NCI-H526 (cell line): Measurements from ENCODE around the gene IRAG1.
"Not testable (repeated sequence)": the region's sequence is repeated elsewhere in the genome, so short reads cannot be mapped to it uniquely, and the experiment has no call there.

ENCODE experiments used
- DNase-seq, 2 experiments: peaks; one replicate each; lab custom pipeline; 2025; lab: John Stamatoyannopoulos, UW

The IRAG1 gene

DNA sequence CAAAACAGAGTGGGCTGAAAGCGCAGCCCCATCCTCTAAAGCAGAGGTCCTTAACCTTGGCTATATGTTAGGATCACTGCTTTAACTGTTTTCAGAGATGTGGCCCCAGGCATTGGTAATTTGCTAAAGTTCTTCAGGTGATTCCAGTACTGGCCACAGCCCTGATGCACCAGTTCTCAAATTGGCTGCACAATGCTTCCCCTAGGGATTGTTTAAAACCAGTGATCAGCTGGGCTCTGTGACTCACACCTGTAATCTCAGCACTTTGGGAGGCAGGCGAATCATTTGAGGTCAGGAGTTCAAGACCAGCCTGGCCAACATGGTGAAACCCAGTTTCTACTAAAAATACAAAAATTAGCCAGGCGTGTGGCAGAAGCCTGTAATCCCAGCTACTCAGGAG, 8.4 kb upstream of the IRAG1 start:
- no peak for DNase-seq

DNA sequence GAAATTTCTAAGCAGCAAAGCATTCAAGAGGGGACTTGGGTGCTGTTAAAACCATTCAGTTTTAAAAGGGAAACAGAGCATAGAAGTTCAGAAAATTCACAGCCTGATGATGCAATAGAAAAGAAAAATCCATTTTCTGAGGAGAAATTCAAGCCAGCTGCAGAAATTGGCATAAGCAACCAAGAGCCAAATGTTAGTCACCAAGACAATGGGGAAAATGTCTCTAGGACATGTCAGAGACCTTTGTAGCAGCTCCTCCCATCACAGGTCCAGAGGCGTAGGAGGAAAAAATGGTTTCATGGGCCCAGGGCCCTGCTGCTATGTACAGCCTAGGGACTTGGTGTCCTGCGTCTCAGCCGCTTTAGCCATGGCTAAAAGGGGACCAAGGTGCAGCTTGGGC, 5.5 kb upstream of the IRAG1 start:
- DNase-seq: no peak

GRCh38 chr11:10697323-10697620, 3.7 kb upstream of the IRAG1 start:
- no peak for DNase-seq

DNA sequence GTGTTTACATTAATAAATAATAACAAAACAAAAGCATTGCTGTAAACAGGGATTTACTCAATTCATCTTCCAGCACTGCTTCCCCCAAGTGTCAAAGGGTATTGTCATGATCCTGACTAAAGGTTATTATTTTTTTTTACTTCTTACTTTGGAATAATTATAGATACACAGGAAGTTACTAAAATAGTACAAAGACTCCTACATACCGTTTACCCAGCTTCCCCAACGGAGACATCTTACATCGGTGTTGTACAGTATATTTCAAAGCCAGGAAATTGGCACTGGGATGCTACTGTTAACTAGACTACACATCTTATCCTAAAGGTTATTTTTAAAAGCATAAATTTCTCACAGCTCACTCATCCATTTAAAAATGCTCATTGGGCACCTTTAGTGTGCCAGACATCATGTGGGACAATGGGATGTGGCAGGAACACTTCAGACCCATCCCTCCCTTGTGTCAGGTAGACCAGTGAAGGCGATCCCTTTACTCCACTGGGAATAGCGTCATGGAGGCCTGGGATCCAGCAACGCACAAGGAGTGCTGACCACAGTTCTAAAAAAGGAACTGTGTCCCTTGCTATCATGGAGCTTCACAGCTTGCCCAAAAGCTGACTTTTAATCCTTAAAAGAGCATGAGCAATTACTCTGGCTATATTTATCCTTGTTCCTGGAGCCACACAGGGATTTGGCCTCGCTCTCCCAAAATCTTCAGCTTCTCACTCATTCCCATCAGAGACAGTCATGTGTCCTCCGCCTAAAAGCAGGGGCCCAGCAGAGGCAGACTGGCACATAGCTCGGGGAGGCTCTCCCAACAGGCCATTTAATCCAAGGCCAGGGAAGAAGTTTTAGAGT, 3.1 kb upstream of the IRAG1 start:
- no peak for DNase-seq

GRCh38 chr11:10695833-10696232, 2.3 kb upstream of the IRAG1 start:
- DNase-seq: no peak

DNA sequence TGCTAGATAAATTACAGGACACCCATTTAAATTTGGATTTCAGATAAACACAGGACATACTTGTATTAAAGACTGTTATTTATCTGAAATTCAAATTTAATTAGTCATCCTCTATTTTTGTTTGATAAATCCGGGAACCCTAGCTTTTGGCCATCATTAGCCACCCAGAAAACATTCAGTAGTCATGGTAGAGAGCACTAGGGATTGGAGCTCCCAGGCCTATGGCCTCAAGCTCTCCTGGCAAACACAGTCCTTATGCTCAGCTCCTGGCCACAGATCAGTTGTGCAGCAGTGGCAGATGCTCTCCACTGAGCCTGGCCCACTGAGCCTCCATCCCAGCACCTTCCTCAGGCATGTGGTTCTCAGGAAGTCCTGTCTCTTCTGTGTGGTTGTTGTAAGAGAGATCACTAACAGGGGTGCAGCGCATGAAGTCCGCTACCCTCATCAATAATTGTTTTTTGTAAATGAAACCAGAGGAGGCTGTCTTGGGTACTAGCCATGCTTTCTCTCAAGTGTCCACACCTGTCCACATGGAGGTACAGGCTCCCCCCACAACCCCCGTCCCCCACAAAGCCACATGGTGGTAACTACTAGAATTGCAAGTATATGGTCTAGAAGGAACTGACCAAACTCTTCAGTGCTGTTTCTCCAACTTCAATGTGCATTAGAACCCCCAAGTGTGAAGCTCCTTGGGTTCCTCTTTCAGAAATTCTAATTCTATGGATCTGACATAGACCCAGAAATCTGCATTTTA, 1.1 kb upstream of the IRAG1 start:
- no peak for DNase-seq

DNA sequence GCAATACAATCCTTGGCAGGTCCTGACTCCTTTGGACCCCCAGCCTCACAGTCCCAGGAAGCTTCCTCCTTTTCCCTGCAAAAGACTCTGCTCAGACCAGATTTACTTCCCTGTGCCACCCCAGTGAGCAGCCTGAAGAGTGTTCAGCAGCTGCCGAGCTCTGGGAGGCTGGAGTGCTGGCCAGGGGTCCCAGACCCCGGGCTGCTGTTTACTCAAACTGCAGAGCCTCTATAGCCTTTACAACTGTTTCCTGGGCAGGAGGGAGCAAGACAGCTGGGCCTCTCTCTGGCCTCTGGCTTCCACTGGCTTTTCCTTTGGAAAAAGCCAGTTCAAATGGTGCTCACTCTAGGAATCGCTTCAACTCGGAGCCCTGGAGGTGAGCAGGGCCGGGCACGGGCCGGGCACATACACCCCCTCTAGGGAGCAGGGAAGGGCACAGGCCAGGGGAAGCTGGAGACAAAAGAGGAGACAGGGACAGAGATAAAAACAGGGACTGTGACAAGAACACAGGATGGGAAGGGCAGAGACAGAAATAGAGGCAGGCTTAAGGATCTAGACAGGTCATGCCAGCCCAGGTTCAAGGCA, 932 bp downstream of the IRAG1 start:
- DNase-seq: no peak

- DNase-seq: no peak
Measured at GRCh38 chr11:10688401-10688800, 5.2 kb downstream of the IRAG1 start.

- no peak for DNase-seq
Measured at GRCh38 chr11:10686311-10686710, 7.2 kb downstream of the IRAG1 start.

DNA sequence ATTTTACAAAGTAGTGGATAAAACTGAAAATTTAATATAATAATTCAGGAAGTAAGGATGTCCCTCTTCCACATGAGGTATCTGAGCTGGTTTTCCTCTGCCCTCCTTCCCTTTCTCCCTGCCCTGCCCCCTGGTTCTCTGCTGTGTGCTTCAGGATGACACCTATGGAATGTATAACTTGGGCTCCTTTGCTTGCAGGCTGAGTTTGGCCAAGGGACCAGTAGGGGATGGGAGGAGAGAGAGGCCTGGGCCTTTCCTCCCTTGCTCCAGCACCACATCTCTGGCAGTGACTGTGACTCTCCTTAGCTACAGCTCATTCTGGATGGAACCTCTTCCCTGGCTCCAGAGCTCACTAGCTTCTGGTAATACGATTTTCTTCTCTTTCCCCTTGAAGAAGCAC, 10.1 kb downstream of the IRAG1 start:
- no peak for DNase-seq

- no peak for DNase-seq
Measured at GRCh38 chr11:10680956-10681487, 12.5 kb downstream of the IRAG1 start.

DNA sequence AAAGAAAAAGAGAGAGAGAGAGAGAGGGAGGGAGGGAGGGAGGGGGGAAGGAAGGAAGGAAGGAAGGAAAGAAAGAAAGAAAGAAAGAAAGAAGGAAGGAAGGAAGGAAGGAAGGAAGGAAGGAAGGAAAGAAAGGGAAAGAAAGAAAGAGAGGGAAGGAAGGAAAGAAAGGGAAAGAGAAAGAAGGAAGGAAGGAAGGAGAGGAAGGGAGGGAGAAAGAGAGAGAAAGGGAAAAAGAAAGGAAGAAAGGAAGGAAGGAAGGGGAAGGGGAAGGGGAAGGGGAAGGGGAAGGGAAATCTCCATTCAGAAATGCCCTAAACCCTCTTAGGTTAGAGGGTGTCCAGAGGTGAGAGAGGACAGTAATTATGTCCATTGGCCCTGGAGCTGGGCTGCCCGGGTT, 13.3 kb downstream of the IRAG1 start:
- DNase-seq: not testable (repeated sequence)

DNA sequence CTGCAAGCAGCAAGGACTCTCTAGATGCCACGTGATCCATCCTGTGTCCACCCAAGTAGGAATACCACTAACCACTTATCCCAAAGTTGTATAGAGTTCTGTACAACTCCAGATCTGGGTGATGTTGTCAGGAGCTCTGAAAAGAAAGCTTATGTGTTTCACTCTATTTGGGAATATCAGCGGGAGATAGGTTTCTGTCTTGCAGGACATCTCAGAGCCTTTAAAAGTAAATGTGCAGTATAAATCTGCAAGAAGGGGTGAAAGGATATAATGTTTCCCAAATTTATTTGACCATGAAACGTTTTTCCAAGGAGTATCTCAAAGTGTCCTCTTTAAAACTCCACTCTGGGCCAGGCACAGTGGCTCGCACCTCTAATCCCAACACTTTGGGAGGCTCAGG, 13.9 kb downstream of the IRAG1 start:
- DNase-seq: no peak

DNA sequence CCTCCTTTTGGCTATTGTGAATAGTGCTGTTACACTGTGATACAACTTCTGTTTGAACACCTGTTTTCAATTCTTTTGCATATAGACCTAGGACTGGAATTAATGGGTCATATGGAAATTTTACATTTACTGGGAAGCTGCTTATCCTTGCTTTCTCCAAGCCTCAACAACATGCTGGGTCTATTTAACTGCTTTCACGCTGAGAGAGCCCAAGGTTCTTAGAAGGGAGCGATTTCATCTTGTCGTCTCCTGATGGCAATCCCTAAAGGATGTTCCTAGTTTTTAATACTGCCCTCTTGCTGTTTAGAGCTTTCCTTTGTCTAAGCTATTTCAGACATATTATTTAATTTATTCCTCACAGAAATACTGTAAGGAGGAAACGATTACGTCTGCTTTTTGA, 15.5 kb downstream of the IRAG1 start:
- DNase-seq: peak; percentile 21 to 53

DNA sequence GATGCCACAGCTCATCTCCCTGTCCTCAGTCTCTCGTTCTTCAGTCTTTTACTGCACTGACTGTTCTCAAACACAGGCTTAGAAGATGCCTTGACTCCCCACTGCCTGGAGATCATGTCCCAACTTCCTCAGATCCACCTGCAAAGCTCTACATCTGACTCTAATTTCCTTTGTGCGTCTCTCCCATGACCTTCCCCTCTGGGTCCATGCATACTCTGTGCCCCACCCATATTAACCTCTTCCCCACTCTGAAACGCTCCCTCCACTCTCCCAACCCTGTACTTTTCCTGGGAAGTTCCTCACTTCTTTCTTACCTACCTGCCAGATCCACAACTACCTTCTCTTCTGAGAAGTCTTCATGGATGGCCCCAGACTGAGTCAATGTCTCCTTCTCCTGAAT, 16.6 kb downstream of the IRAG1 start:
- no peak for DNase-seq

- DNase-seq: no peak
Measured at GRCh38 chr11:10674911-10675440, 18.6 kb downstream of the IRAG1 start.

GRCh38 chr11:10674440-10674855, 19.1 kb downstream of the IRAG1 start:
- DNase-seq: no peak

- DNase-seq: no peak
Measured at GRCh38 chr11:10673501-10674062, 20.0 kb downstream of the IRAG1 start.

DNA sequence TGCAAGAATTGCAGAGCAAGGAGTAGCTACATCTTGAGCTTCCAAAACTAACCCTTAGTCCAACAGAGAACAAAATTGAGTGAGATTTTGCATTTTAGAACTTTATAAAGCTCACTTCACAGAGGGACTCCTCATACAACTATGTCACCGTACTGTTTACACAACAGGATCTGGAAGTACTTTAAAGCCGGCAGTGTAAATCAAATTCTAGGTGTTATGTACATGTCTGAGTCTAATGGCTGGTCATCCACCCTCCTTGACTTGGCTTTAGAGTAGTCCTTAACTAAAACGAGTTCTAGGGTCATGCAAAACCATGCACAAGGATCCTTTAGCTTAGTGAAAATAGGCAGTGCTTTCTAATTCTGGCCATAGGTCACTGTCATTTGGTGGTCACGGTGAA, 23.5 kb downstream of the IRAG1 start:
- DNase-seq: no peak

DNA sequence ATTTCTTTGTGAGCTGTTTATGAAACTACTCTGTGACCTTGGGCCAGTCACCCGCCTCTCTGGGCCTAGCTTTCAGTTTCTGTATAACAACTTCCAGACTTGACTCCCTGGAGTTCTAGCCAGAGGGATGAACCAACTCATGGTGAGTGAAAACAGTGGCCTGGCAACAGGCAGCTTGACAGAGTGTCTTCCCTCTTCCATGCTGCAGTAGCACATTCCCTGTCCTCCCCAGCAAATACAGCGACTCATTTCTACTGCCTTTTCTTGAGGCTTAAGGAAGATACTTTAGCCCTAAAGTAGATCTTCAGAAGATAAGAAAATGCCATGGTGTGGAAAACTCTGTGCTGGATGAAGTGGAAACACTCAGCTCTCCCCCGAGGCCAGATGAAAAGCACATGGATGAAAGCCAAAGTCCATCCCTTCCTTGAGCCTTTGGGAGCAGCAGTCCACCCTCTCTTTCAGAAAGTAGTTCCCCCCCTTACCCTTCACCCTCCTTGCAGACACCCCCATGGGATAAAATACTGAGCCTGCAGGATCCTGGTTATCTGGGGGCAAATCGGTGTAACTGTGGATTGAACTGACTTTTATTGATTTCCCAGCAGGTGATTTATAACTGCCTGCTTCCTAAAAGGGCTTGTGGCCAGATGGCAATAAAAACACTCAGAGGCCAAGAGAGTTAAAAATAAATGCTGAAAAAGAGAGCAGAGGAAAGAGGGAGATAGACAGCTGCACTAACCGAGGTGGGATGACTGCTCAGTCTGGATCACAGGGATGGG, 24.1 kb downstream of the IRAG1 start:
- DNase-seq: no peak

- no peak for DNase-seq
Measured at GRCh38 chr11:10667521-10667885, 26.1 kb downstream of the IRAG1 start.
